Tibial artery (tissue), 4 donors: ENCODE results near the gene CHAT.
A peak's percentile ranks its signal among the peaks of the same experiment; 100 is the strongest.

ENCODE experiments used
- DNase-seq, 2 donors: peaks; one replicate each; pipeline ENCODE4 v3.0.0-alpha.2; 2019
- H3K27ac ChIP-seq, 2 donors: fragments of 200-600 bp; sonication (generic) in 1 of 2; 1 replicate in 1 of 2; 2 replicates in 1 of 2; pipeline ENCODE4 v1.5.1; 2018 to 2019; ENCODE audit warnings: mild to moderate bottlenecking in 1 of 2
- H3K27me3 ChIP-seq, 2 donors: fragments of 200-600 bp; sonication (generic) in 1 of 2; one replicate each; pipeline versions ENCODE4 v1.5.1 to v1.6.0; 2016 to 2019
- H3K36me3 ChIP-seq, 3 donors: fragments of 200-600 bp; sonication (generic) in 2 of 3; one replicate each; pipeline ENCODE4 v1.5.1; 2016 to 2019; ENCODE audit warnings: mild to moderate bottlenecking in 2 of 3
- H3K4me1 ChIP-seq, 4 donors: fragments of 200-600 bp; sonication (generic) in 2 of 4; 1 replicate in 3 of 4; 2 replicates in 1 of 4; pipeline ENCODE4 v1.5.1; 2016 to 2019
- H3K4me3 ChIP-seq, 2 donors: fragments of 200-600 bp; sonication (generic) in 1 of 2; 1 replicate in 1 of 2; 2 replicates in 1 of 2; pipeline ENCODE4 v1.5.1; 2018 to 2019; ENCODE audit warnings: mild to moderate bottlenecking in 2 of 2
- H3K9me3 ChIP-seq, 3 donors: fragments of 200-600 bp; sonication (generic) in 1 of 3; one replicate each; pipeline ENCODE4 v1.5.1; 2016 to 2019
- CTCF ChIP-seq, 2 experiments: fragments of 200-600 bp in 1 of 2; fragments of 450-650 bp in 1 of 2; IDR thresholded peaks; one replicate each; pipeline ENCODE4 v1.5.1; 2017 to 2019; ENCODE audit warnings: antibody characterized with exemption in 2 of 2, mild to moderate bottlenecking in 1 of 2, moderate library complexity in 1 of 2
- intact Hi-C: fragments of 100-400 bp; cut with DNase I; formaldehyde crosslinking; loops from one replicate; pipeline ENCODE4 v1.15.0; 2023; ENCODE audit warnings: low total_unique reads

Gene CHAT

GRCh38 chr10:49633327-49634068, 19.7 kb downstream of the CHAT start:
- H3K36me3 ChIP-seq: no peaks in the 10 kb centered on the region
- DNase-seq: peak in 1 of 2 donors; percentile 43
- no peaks in the 10 kb centered on the region for H3K4me1 ChIP-seq
- intact Hi-C loops: no loop called here
- H3K4me3 ChIP-seq: no peak overlapping the region
- no peak for TF ChIP-seq CTCF (IDR thresholded peaks at IDR 0.05)
- H3K27ac ChIP-seq: no peak overlapping the region
- peaks cover 0 to 23% of the 10 kb centered on the region in 2 donors for H3K27me3 ChIP-seq
- H3K9me3 ChIP-seq: no peaks in the 10 kb centered on the region

- no peaks in the 10 kb centered on the region for H3K36me3 ChIP-seq
- no peak for TF ChIP-seq CTCF (IDR thresholded peaks at IDR 0.05)
- no peak overlapping the region for H3K4me3 ChIP-seq
- no peak overlapping the region for H3K27ac ChIP-seq
- no peaks in the 10 kb centered on the region for H3K4me1 ChIP-seq
- peak in 1 of 2 donors; percentile 25 for DNase-seq
- no peaks in the 10 kb centered on the region for H3K9me3 ChIP-seq
- intact Hi-C loops: no loop called here
- H3K27me3 ChIP-seq: peaks cover 0 to 23% of the 10 kb centered on the region in 2 donors
Observed at GRCh38 chr10:49634069-49634660, 20.3 kb downstream of the CHAT start.

GRCh38 chr10:49642311-49642710, 28.5 kb downstream of the CHAT start:
- Histone ChIP-seq H3K9me3 (no peaks in the 10 kb centered on the region), H3K4me3 (no peak overlapping the region), H3K4me1 (no peaks in the 10 kb centered on the region), H3K27ac (no peak overlapping the region), H3K36me3 (no peaks in the 10 kb centered on the region), H3K27me3 (peaks cover 0 to 40% of the 10 kb centered on the region in 2 donors)
- no peak for TF ChIP-seq CTCF (IDR thresholded peaks at IDR 0.05)
- DNase-seq: peak in 1 of 2 donors; percentile 45
- intact Hi-C loops: no loop called here

GRCh38 chr10:49643241-49644034, 29.6 kb downstream of the CHAT start:
- peaks cover 0 to 46% of the 10 kb centered on the region in 2 donors for H3K27me3 ChIP-seq
- H3K9me3 ChIP-seq: no peaks in the 10 kb centered on the region
- no peak overlapping the region for H3K4me3 ChIP-seq
- H3K36me3 ChIP-seq: no peaks in the 10 kb centered on the region
- no peak overlapping the region for H3K27ac ChIP-seq
- peak in 1 of 2 donors; percentile 46 for DNase-seq
- TF ChIP-seq CTCF (IDR thresholded peaks at IDR 0.05): no peak
- no peaks in the 10 kb centered on the region for H3K4me1 ChIP-seq
- intact Hi-C loops: no loop called here

GRCh38 chr10:49644035-49644646, 30.3 kb downstream of the CHAT start:
- H3K27ac ChIP-seq: no peak overlapping the region
- no peaks in the 10 kb centered on the region for H3K36me3 ChIP-seq
- H3K4me3 ChIP-seq: no peak overlapping the region
- TF ChIP-seq CTCF (IDR thresholded peaks at IDR 0.05): no peak
- peaks cover 0 to 46% of the 10 kb centered on the region in 2 donors for H3K27me3 ChIP-seq
- intact Hi-C loops: no loop called here
- peak; percentile 16 to 41 for DNase-seq
- H3K9me3 ChIP-seq: no peaks in the 10 kb centered on the region
- H3K4me1 ChIP-seq: no peaks in the 10 kb centered on the region
